Measurements from ENCODE around the gene CC2D1A. TPM values are rescaled to one million over a fixed set of nuclear protein-coding genes. Genes with fewer than 3 reads are reported as not detected.

Gene CC2D1A
- total RNA-seq, 4 donors from 2014 or later = 22.3 to 44.9 (median 33.7) TPM

GRCh38 chr19:13896227-13896626, 9.8 kb upstream of the CC2D1A start:
- in situ Hi-C loops (cut with MboI; ENCODE audit: low sequenced_read_pairs in 4 of 4) (loop anchor here in 2 of 4 donors (10.0 to 25.0 kb wide), 3 partner anchors 159 to 466 kb away; no protein-coding TSS in a partner anchor), intact Hi-C loops (cut with DNase I; ENCODE audit: low total_unique reads) (no loop called here)
- DNase-seq (no peak), ATAC-seq (no peak)
- H3K4me3 ChIP-seq = no peak overlapping the region
- no peaks in the 10 kb centered on the region for H3K36me3 ChIP-seq
- H3K4me1 ChIP-seq = no peaks in the 10 kb centered on the region
- TF ChIP-seq POLR2A (IDR thresholded peaks at IDR 0.05) = no peak
- TF ChIP-seq CTCF (IDR thresholded peaks at IDR 0.05 in 4 of 5, conservative IDR thresholded peaks at IDR 0.05 in 1 of 5) = no peak
- H3K27me3 ChIP-seq = no peaks in the 10 kb centered on the region
- no peak overlapping the region for H3K27ac ChIP-seq
- H3K9me3 ChIP-seq = no peaks in the 10 kb centered on the region

- Histone ChIP-seq H3K36me3 (no peaks in the 10 kb centered on the region), H3K27me3 (no peaks in the 10 kb centered on the region), H3K4me3 (no peak overlapping the region), H3K27ac (no peak overlapping the region), H3K9me3 (no peaks in the 10 kb centered on the region), H3K4me1 (no peaks in the 10 kb centered on the region)
- intact Hi-C loops (cut with DNase I; ENCODE audit: low total_unique reads) (no loop called here), in situ Hi-C loops (cut with MboI; ENCODE audit: low sequenced_read_pairs in 4 of 4) (loop anchor here in 2 of 4 donors (10.0 to 25.0 kb wide), 3 partner anchors 155 to 463 kb away; no protein-coding TSS in a partner anchor)
- no peak for ATAC-seq
- TF ChIP-seq POLR2A (IDR thresholded peaks at IDR 0.05) (no peak), CTCF (IDR thresholded peaks at IDR 0.05 in 4 of 5, conservative IDR thresholded peaks at IDR 0.05 in 1 of 5) (no peak)
- no peak for DNase-seq
Observed at GRCh38 chr19:13899393-13899792, 6.6 kb upstream of the CC2D1A start.

GRCh38 chr19:13899912-13900584, 6.0 kb upstream of the CC2D1A start:
- H3K4me1 ChIP-seq = no peaks in the 10 kb centered on the region
- H3K27ac ChIP-seq = no peak overlapping the region
- intact Hi-C loops (cut with DNase I; ENCODE audit: low total_unique reads) = no loop called here
- in situ Hi-C loops (cut with MboI; ENCODE audit: low sequenced_read_pairs in 4 of 4) = loop anchor here in 2 of 4 donors (10.0 to 25.0 kb wide), 3 partner anchors 155 to 462 kb away; no protein-coding TSS in a partner anchor
- H3K27me3 ChIP-seq = no peaks in the 10 kb centered on the region
- DNase-seq = no peak
- no peaks in the 10 kb centered on the region for H3K9me3 ChIP-seq
- TF ChIP-seq POLR2A (IDR thresholded peaks at IDR 0.05) = no peak
- no peak for TF ChIP-seq CTCF (IDR thresholded peaks at IDR 0.05 in 4 of 5, conservative IDR thresholded peaks at IDR 0.05 in 1 of 5)
- no peaks in the 10 kb centered on the region for H3K36me3 ChIP-seq
- ATAC-seq = no peak
- no peak overlapping the region for H3K4me3 ChIP-seq

GRCh38 chr19:13902993-13903555, 2.9 kb upstream of the CC2D1A start:
- DNase-seq (no peak), ATAC-seq (no peak)
- intact Hi-C loops (cut with DNase I; ENCODE audit: low total_unique reads) (no loop called here), in situ Hi-C loops (cut with MboI; ENCODE audit: low sequenced_read_pairs in 4 of 4) (no loop called here)
- TF ChIP-seq POLR2A (IDR thresholded peaks at IDR 0.05) = no peak
- peak in 1 of 5 experiments; percentile 18 for TF ChIP-seq CTCF (IDR thresholded peaks at IDR 0.05 in 4 of 5, conservative IDR thresholded peaks at IDR 0.05 in 1 of 5)
- no peaks in the 10 kb centered on the region for H3K9me3 ChIP-seq
- H3K27me3 ChIP-seq = no peaks in the 10 kb centered on the region
- H3K4me1 ChIP-seq = peaks cover 8 to 12% of the 10 kb centered on the region in 2 donors
- H3K4me3 ChIP-seq = no peak overlapping the region
- no peak overlapping the region for H3K27ac ChIP-seq
- no peaks in the 10 kb centered on the region for H3K36me3 ChIP-seq
